ENCODE results near the gene RBMS1. TPM values are rescaled to one million over a fixed set of nuclear protein-coding genes. Genes with fewer than 3 reads are reported as not detected.

Gene RBMS1
- total RNA-seq, 4 donors from 2014 or later: 50.2 to 62.3 (median 59.1) TPM

GRCh38 chr2:160309585-160309984, 184.0 kb downstream of the RBMS1 start:
- no peak overlapping the region for H3K4me3 ChIP-seq (ENCODE audit: low read depth, poor library complexity, severe bottlenecking)
- intact Hi-C loops (cut with DNase I; ENCODE audit: low total_unique reads): no loop called here
- DNase-seq (ENCODE audit: low spot score in 2 of 2): no peak
- TF ChIP-seq CTCF (IDR thresholded peaks at IDR 0.05) (no peak), POLR2A (IDR thresholded peaks at IDR 0.05) (no peak)

GRCh38 chr2:160308915-160309314, 184.7 kb downstream of the RBMS1 start:
- TF ChIP-seq CTCF (IDR thresholded peaks at IDR 0.05): no peak
- TF ChIP-seq POLR2A (IDR thresholded peaks at IDR 0.05): no peak
- no peak overlapping the region for H3K4me3 ChIP-seq (ENCODE audit: low read depth, poor library complexity, severe bottlenecking)
- intact Hi-C loops (cut with DNase I; ENCODE audit: low total_unique reads): no loop called here
- 86 to 88% methylated on average over 5 of the region's 5 CpGs for WGBS, 2 donors
- no peak for DNase-seq (ENCODE audit: low spot score in 2 of 2)

GRCh38 chr2:160308476-160308875, 185.1 kb downstream of the RBMS1 start:
- H3K4me3 ChIP-seq (ENCODE audit: low read depth, poor library complexity, severe bottlenecking): no peak overlapping the region
- TF ChIP-seq POLR2A (IDR thresholded peaks at IDR 0.05) (no peak), CTCF (IDR thresholded peaks at IDR 0.05) (no peak)
- WGBS, 2 donors: 96 to 97% methylated on average over 3 of the region's 3 CpGs
- intact Hi-C loops (cut with DNase I; ENCODE audit: low total_unique reads): no loop called here
- DNase-seq (ENCODE audit: low spot score in 2 of 2): no peak

- peak in 1 of 2 donors; percentile 75 for DNase-seq (ENCODE audit: low spot score in 2 of 2)
- no peak overlapping the region for H3K4me3 ChIP-seq (ENCODE audit: low read depth, poor library complexity, severe bottlenecking)
- intact Hi-C loops (cut with DNase I; ENCODE audit: low total_unique reads): no loop called here
- 58 to 76% methylated on average over 10 of the region's 10 CpGs for WGBS, 2 donors
- TF ChIP-seq POLR2A (IDR thresholded peaks at IDR 0.05): no peak
- no peak for TF ChIP-seq CTCF (IDR thresholded peaks at IDR 0.05)
Observed at GRCh38 chr2:160306985-160307384, 186.6 kb downstream of the RBMS1 start.

- no peak for DNase-seq (ENCODE audit: low spot score in 2 of 2)
- no peak for TF ChIP-seq POLR2A (IDR thresholded peaks at IDR 0.05)
- TF ChIP-seq CTCF (IDR thresholded peaks at IDR 0.05): no peak
- H3K4me3 ChIP-seq (ENCODE audit: low read depth, poor library complexity, severe bottlenecking): no peak overlapping the region
- WGBS, 2 donors: 94 to 97% methylated on average over 4 of the region's 4 CpGs
- intact Hi-C loops (cut with DNase I; ENCODE audit: low total_unique reads): no loop called here
Observed at GRCh38 chr2:160305081-160305750, 188.4 kb downstream of the RBMS1 start.

GRCh38 chr2:160303527-160303926, 190.1 kb downstream of the RBMS1 start:
- intact Hi-C loops (cut with DNase I; ENCODE audit: low total_unique reads): no loop called here
- no peak for TF ChIP-seq POLR2A (IDR thresholded peaks at IDR 0.05)
- TF ChIP-seq CTCF (IDR thresholded peaks at IDR 0.05): no peak
- H3K4me3 ChIP-seq (ENCODE audit: low read depth, poor library complexity, severe bottlenecking): no peak overlapping the region
- no peak for DNase-seq (ENCODE audit: low spot score in 2 of 2)
- 89 to 90% methylated on average over 3 of the region's 3 CpGs for WGBS, 2 donors

Measured in lower leg skin (tissue), 4 donors.